ENCODE results near the gene AZIN2.
"Not testable (repeated sequence)": the region's sequence is repeated elsewhere in the genome, so short reads cannot be mapped to it uniquely, and the experiment has no call there.

Gene AZIN2

GRCh38 chr1:33080885-33081553 lies at the start of gene AZIN2:
Gene AZIN2 (plus strand): TSS chr1:33081153. CDS start chr1:33082250, 1,097 bp downstream.
- peak; percentile 99 for DNase-seq

- DNase-seq, result no peak
Observed at GRCh38 chr1:33031506-33031905, 49.4 kb upstream of the AZIN2 start.

GRCh38 chr1:33032126-33032869 lies 48.7 kb upstream of the AZIN2 start:
- no peak for DNase-seq

- DNase-seq, result no peak
Observed at GRCh38 chr1:33036051-33036525, 44.9 kb upstream of the AZIN2 start.

DNA sequence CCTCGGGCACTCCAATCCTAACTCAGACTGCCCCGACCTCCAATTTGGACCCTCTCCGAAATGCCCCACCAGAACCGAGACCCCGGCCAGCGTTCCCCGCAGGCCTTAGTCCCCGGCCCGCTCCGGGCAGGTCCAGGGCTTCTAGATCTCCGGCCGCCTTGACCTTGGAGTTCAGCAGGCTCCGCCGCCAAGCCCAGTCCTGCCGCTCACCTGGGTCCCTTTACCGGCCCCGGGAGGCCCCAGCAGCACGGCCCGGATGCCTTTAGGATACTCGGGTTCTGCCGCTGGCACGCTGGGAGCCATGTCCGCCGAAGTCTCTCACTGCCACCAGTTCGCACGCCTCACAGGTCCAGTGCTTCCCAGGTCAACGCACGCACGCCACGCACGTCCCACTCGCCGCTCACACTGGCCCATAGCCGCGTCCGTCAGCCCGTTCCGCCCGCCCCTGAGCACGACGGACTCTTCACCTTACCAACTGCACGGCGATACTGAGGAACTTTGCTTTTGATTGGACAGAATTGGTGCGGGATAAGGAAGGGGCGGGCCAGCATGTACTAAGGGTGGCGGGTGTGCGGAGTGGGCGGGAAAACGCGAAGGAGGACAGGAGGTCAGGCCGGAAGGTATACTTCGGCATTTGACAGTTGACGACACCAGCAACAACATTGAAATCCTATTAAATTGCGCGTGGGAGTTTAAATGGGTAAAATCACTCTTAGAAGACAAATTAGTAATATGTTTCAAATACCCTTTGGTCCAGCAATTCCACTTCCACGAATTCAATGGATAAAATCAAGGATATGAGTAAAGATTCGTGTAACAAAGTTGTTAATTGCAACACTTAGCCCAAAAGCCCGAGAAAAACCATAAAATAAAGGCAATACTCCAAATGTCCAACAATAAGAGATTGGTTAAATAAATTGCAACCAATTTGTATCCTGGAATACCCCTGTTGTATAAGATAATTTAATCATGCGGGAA lies 44.1 kb upstream of the AZIN2 start, which contains the start of gene AK2:
AK2 (minus strand) TSS at position 358 of the 978 bp plus-strand sequence; CDS start at position 303, 55 bp downstream.
- peak; percentile 94 for DNase-seq

DNA sequence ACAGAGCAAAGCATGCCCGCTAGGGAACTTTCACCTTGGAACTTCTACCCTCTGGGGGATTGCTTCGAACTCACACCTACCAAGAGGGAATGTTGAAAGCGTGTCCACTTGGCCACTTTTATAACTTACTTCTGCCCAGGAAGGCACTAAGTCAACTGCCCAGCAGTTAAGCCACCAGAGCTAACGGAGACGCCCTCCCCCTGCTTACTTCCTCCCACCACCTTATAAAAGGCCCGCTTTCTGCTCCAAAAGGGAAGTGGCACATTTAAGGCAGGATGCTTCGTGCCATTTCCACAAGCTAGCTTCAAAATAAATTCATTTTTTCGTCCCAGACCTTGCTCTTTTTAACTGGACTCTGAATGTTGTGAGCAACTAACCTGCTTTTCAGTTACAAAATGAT lies 41.1 kb upstream of the AZIN2 start:
- DNase-seq, result no peak

DNA sequence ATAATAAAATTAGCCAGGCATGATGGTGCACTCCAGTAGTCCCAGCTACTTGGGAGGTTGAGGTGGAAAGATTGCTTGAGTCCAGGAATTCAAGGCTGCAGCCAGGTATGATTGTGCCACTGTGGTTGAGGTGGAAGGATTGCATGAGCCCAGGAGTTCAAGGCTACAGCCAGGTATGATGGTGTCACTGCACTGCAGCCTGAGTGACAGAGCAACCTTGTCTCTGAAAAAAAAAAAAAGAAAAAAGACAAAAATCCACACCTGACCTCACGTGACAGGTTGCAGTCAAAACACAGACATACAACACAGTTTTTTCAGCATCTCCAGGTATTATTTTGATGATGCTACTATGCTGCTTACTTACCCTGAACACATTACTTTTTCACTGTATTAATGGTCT lies 39.9 kb upstream of the AZIN2 start:
- no peak for DNase-seq

DNA sequence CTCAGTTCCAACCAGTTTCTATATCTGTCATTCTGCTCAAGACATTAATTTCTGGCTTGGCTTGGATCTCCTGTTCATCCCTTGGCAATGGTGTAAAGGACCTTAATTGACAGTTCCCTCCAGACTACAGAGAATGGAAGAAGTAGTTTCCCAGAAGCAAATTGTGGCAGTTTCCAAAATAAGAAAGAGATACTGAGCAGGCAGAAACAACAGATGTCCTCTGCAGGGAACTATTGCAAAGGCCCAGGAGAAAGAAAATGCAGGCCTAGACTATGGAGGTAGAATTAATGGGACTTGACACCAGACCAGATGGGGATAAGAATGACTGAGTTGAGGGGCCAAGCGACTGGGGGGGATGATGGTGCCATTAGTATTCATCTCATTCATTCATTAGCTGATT lies 38.1 kb upstream of the AZIN2 start:
- DNase-seq, result no peak

- no peak for DNase-seq
Observed at GRCh38 chr1:33043267-33044092, 37.5 kb upstream of the AZIN2 start.

- DNase-seq, result no peak
Observed at GRCh38 chr1:33045246-33045645, 35.7 kb upstream of the AZIN2 start.

DNA sequence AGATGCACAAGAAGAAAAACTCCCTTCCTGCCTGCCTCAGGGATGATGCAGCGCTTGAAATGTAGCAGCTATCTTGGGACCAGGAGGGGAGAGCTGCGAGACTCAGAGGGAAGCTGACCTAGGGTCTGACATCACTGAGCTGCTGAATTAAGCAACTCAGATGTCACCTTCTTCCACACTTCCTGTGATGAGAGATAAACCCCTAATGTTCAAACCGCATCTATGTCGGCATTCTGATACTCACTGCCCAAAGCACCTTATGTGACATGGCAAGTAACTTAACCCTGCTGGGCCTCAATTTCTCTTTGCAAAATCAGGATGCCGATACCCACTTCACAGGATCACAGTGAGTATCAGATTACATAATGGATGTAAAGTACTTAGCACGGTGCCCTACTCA lies 35.1 kb upstream of the AZIN2 start:
- DNase-seq, result no peak

DNA sequence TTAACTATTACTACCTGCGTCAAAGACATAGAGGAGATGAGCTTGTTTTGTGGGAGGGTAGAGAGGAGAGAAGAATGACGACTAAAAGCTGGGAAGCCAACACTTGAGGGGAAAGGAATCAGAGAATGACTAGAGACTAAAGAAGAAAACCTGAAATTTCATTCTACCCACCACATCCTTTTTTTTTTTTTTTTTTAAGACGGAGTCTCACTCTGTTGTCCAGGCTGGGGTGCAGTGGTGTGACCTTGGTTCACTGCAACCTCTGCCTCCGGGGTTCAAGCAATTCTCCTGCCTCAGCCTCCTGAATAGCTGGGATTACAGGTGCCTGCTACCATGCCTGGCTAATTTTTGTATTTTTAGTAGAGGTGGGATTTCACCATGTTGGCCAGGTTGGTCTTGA lies 34.7 kb upstream of the AZIN2 start:
- not testable (repeated sequence) for DNase-seq

DNA sequence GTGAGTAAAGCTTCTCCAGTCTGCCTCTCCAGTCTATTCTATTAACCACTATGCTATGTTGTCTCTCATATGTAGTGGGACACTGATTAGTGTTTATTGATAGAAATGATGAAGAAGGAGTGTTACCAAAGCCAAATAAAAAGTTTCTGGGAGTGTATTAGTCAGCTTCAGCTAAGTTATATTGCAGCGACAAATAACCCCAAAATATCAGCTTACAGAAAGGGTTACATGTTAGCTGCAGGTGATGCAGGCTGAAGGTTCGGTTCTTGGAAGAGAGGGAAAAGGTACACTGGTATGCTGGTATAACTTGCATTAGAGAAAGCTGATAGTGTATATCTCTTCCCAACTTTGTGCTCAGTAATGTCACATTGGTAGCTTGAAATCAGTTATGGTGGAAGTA lies 33.7 kb upstream of the AZIN2 start:
- DNase-seq, result no peak

DNA sequence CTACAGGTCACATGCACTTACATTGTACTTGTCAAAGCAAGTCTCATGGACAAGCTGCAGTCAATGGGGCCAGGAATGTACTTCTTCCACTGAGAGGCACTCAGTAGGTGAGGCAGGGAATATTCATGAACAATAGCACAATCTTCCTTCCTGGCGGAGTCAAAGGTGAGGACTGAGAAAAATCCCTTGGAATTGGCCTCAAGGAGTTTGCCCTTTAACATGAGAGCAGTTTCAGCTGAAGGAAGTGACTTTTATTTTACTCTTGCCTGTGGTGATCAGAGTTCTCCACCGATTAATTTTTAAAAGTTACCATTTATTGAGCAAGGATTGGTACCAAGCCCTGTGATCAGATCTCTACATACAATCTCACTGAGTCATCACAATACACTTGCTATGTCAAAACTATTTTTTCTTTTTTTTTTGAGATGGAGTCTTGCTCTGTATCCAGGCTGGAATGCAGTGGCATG lies 33.1 kb upstream of the AZIN2 start:
- DNase-seq, result no peak

DNA sequence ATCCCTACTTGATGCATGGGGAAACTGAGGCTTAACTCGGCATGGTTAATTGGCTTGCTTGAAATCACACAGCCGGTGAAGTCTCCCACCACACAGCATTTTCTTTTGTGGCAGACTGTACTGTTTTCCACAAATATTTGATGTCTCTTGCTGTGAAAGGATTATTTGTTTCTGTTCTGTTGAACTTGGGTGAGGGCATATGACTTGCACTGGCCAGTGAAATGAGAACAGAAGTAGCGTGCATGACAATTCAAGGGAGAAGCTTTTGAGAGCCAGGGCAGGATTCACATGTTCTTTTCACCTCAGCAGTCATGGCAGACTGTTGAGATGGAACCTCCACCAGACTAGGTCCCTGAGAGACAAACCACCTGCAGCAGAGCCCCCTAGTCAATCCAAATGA lies 32.5 kb upstream of the AZIN2 start:
- DNase-seq, result no peak

DNA sequence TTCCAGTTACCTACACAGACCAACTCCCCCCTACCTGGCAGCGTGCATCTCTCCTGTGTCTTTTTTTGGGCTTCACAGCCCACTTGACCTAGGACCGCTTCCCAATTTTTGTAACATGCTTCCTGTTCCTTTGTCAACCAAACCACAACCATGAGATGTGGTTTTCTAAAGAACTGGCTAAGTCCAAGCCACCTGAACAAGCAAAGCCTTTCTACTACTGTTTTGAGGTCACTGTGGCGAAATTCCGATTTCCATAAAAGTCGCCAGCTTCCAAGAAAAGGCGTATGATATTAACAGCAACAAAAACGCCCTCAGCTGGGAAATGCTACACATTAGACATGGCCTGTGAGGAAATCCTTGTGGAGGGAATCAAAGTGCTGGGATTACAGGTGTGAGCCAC lies 31.6 kb upstream of the AZIN2 start:
- DNase-seq, result no peak

GRCh38 chr1:33050221-33051076 lies 30.5 kb upstream of the AZIN2 start:
- no peak for DNase-seq

DNA sequence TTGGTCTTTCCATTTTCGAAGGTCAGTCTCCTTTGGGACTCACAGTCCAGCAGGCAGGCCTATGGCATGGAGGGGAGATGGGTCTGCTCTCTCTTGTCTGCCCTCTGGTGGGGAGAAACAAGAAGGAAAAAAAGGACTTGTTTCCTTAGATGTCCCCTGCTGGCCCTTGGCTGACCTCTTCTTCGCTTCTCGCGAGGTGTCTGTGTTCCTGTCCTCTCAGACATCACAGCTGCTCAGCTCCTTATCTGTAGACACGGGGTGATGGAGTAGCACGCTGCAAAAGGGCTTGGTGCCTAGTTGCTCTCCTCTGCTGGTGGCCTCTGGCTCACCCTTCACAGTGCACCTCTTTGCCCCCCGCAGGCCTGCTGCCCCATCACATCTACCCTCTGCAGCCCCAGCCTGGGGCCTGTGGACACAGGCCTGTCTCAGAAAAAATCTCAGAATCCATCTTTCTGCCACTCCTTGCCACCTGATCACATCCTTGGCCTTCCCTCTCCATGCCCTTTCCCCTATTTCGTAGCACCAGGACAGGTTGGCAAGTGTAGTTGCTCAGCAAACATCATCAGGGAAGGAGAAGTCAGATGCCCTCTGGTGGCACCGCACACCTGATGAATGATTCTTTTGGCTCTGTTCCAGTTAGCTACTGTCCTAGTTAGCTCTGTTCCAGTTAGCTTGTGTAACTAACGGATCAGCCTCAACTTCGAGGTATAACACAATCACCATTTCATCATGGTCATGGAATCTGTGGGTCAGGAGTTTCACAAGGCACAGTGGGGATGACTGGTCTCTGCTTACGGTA lies 25.5 kb upstream of the AZIN2 start:
- peak; percentile 60 for DNase-seq

GRCh38 chr1:33056426-33056825 lies 24.5 kb upstream of the AZIN2 start:
- DNase-seq, result no peak

DNA sequence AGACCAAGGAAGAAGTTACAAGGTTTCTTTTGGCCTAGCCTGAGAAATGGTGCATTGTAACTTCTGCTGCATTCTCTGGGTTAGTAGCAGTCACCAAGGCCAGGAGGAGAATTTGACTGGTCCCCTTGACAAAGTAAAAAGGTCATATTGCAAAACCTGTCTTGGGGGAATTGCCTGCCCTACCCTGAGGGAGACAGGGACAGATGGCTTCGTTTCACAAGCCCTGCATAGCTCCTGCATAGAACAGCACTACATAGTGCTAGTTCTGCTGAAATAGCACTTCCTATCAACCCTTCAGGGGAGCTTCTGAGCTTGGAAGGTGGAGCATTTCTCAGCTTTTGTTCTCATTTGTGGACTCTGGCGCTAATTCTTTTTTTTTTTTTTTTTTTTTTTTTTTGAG lies 23.9 kb upstream of the AZIN2 start:
- DNase-seq, result no peak

Measured in activated CD8-positive, alpha-beta memory T cell treated with anti-CD3 and anti-CD28 coated beads, Interleukin-2, amount 50 U/mL, for 48 hours (primary cell).